Esophagus squamous epithelium (tissue), 4 donors: ENCODE data around the gene P3H2.

Source experiments
- CTCF ChIP-seq, 6 experiments: fragments of 450-650 bp in 4 of 6; fragments of 200-600 bp in 2 of 6; sonication (generic) in 2 of 6; IDR thresholded peaks; one replicate each; pipeline ENCODE4 v1.5.1; 2016 to 2019; ENCODE audit warnings: antibody characterized with exemption in 6 of 6, mild to moderate bottlenecking in 4 of 6, moderate library complexity in 4 of 6
- POLR2A ChIP-seq, 4 donors: fragments of 450-650 bp; IDR thresholded peaks; one replicate each; pipeline ENCODE4 v1.6.1; 2017; ENCODE audit warnings: antibody characterized with exemption in 4 of 4, mild to moderate bottlenecking in 4 of 4, moderate library complexity in 3 of 4

- TF ChIP-seq POLR2A (IDR thresholded peaks at IDR 0.05), result no peak
- TF ChIP-seq CTCF (IDR thresholded peaks at IDR 0.05), result no peak
Observed at GRCh38 chr3:189985948-189986347, 134.7 kb downstream of the P3H2 start.
